ENCODE results near the gene DNMT3A. TPM values are rescaled to one million over a fixed set of nuclear protein-coding genes. Genes with fewer than 3 reads are reported as not detected.

DNMT3A gene
- total and polyA plus RNA-seq, 2 of the 8 experiments (the other 6 are each of a cell fraction or from before 2014, with no cell fraction given): 33.6 to 178 TPM

DNA sequence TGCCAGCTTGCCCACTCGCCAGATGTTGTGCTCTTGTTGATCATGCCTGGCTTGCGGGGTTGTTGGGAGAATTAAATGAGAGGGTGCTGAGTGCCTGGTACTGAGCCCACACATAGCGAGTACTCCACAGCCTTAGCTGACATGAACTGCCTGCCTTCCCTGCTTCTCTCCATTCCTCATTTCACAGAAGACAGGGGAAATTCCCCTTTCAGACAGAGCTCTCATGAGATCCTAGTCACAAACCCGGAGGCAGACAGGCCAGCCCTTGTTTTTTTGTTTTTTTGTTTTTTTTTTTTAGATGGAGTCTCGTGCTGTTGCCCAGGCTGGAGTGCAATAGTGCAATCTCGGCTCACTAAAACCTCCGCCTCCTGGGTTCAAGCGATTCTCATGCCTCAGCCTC is 17.1 kb upstream of the DNMT3A start (continued):
- TF ChIP-seq, protein P1, sequence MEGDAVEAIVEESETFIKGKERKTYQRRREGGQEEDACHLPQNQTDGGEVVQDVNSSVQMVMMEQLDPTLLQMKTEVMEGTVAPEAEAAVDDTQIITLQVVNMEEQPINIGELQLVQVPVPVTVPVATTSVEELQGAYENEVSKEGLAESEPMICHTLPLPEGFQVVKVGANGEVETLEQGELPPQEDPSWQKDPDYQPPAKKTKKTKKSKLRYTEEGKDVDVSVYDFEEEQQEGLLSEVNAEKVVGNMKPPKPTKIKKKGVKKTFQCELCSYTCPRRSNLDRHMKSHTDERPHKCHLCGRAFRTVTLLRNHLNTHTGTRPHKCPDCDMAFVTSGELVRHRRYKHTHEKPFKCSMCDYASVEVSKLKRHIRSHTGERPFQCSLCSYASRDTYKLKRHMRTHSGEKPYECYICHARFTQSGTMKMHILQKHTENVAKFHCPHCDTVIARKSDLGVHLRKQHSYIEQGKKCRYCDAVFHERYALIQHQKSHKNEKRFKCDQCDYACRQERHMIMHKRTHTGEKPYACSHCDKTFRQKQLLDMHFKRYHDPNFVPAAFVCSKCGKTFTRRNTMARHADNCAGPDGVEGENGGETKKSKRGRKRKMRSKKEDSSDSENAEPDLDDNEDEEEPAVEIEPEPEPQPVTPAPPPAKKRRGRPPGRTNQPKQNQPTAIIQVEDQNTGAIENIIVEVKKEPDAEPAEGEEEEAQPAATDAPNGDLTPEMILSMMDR (IDR thresholded peaks at IDR 0.05; ENCODE audit: control extremely low read depth in 1 of 3, insufficient read depth in 1 of 3, low read depth in 1 of 3, low read length in 3 of 3): no peak
- TF ChIP-seq CHD1 (IDR thresholded peaks at IDR 0.05; ENCODE audit: low read depth, low read length) (no peak), EP300 (IDR thresholded peaks at IDR 0.05; ENCODE audit: borderline replicate concordance in 1 of 2, low read depth in 2 of 2, low read length in 2 of 2) (no peak), CBX8 (IDR thresholded peaks at IDR 0.05; ENCODE audit: borderline replicate concordance, low read depth, low read length) (no peak)
